GM10266 (cell line): ENCODE data around the gene PTPN12.

ENCODE experiments used
- DNase-seq: peaks from one replicate; pipeline ENCODE4 v3.0.0; 2012; ENCODE audit errors: extremely low spot score
- CTCF ChIP-seq: IDR thresholded peaks from 2 replicates; pipeline ENCODE4 v1.5.1; 2012; ENCODE audit warnings: mild to moderate bottlenecking, low read depth; ENCODE audit not compliant: control insufficient read depth, insufficient read depth; ENCODE audit errors: missing control alignments

PTPN12 gene

GRCh38 chr7:77542409-77542808 lies 5.3 kb downstream of the PTPN12 start:
- DNase-seq, result no peak
- TF ChIP-seq CTCF, result no peak

GRCh38 chr7:77542895-77543294 lies 5.8 kb downstream of the PTPN12 start:
- no peak for DNase-seq
- no peak for TF ChIP-seq CTCF

- DNase-seq, result no peak
- no peak for TF ChIP-seq CTCF
Observed at GRCh38 chr7:77543910-77544309, 6.8 kb downstream of the PTPN12 start.

- no peak for TF ChIP-seq CTCF
- DNase-seq, result no peak
Observed at GRCh38 chr7:77544518-77544917, 7.4 kb downstream of the PTPN12 start.

- TF ChIP-seq CTCF, result no peak
- DNase-seq, result no peak
Observed at GRCh38 chr7:77548206-77548605, 11.1 kb downstream of the PTPN12 start.

GRCh38 chr7:77549106-77549870 lies 12.2 kb downstream of the PTPN12 start:
- no peak for DNase-seq
- TF ChIP-seq CTCF, result no peak

- DNase-seq, result no peak
- no peak for TF ChIP-seq CTCF
Observed at GRCh38 chr7:77550586-77550985, 13.5 kb downstream of the PTPN12 start.
